HFFc6 (cell line): ENCODE results near the gene LINGO3. TPM values are rescaled to one million over a fixed set of nuclear protein-coding genes. Genes with fewer than 3 reads are reported as not detected.

Experiments used
- DNase-seq: peaks from one replicate; pipeline ENCODE4 v3.0.0-alpha.2; 2018
- H3K27ac Mint-ChIP-seq: 2 replicates; pipeline ENCODE4 v1.8.0; 2020; ENCODE audit warnings: mild to moderate bottlenecking, mixed read lengths
- H3K27me3 Mint-ChIP-seq: 2 replicates; pipeline ENCODE4 v1.8.0; 2021; ENCODE audit warnings: mild to moderate bottlenecking, moderate library complexity, mixed read lengths; ENCODE audit not compliant: insufficient read depth
- H3K36me3 Mint-ChIP-seq: 2 replicates; pipeline ENCODE4 v1.8.0; 2021; ENCODE audit warnings: low read depth, mixed read lengths
- H3K4me1 Mint-ChIP-seq: 2 replicates; pipeline ENCODE4 v1.8.0; 2020; ENCODE audit warnings: low read depth, mixed read lengths
- H3K4me3 Mint-ChIP-seq: 2 replicates; pipeline ENCODE4 v1.8.0; 2020; ENCODE audit warnings: mild to moderate bottlenecking, moderate library complexity, mixed read lengths
- H3K9me3 Mint-ChIP-seq: 2 replicates; pipeline ENCODE4 v1.8.0; 2020; ENCODE audit warnings: mild to moderate bottlenecking, mixed read lengths
- CTCF ChIP-seq: fragments of 200-600 bp; sonication (generic); IDR thresholded peaks from 2 replicates; pipeline ENCODE4 v1.5.0; 2021; ENCODE audit warnings: antibody characterized with exemption, mild to moderate bottlenecking
- total RNA-seq, 6 experiments: library from RNA; stranded (reverse); fragmentation: NEBNext Ultra II Directional; extraction: Animal tissue kit (Norgen Biotek cat#: 25700); gene quantifications; 2 replicates in 1 of 6; 3 replicates in 5 of 6; pipeline ENCODE4 v1.2.3, GENCODE V29; 2021

The LINGO3 gene
- total RNA-seq, 6 experiments from 2014 or later = not detected

DNA sequence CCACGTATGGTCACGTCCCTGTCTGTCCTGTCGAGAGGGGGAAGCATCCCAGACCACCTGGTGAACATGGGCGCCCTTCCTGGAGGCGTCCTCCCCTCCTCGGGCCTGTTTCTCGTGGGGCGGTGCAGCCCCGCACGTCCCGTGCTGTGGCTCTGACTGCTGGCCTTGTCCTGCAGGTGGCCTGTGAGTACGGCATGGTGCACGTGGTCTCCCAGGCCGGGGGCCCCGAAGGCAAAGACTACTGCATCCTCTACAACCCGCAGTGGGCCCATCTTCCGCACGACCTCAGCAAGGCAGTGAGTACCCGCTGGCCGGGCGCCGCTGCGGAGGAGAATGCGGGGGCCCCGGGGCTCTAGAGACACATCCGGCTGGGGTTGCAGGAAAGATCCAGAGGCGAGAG is 26.5 kb upstream of the LINGO3 start:
- Mint-ChIP-seq H3K27me3 (peaks cover 2% of the 10 kb centered on the region), H3K4me1 (peaks cover 10% of the 10 kb centered on the region), H3K27ac (no peak overlapping the region), H3K4me3 (no peak overlapping the region), H3K36me3 (peaks cover 11% of the 10 kb centered on the region), H3K9me3 (peaks cover 10% of the 10 kb centered on the region; the same call in 1 of the 2 replicates)
- no peak for DNase-seq
- no peak for TF ChIP-seq CTCF

DNA sequence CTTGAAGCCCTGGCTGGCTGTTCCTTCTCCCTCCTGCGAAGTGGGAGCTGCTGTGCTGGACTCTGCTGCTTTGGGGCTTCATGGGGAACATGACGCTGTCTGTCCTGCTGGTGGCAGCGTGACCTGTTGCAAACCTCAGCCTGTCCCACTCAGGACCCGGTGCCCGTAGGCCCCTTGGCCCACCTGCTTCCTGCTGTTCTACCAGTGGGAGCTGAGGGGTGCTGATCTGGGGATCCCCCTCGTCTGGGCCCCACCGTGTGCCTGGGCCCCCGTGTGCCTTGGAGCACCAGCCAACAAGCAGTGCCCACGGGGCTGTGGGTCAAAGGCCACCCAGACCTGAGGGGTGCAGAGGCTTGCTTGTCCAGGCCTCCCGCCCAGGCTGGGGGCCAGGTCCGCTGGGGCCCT is 25.9 kb upstream of the LINGO3 start:
- H3K27ac Mint-ChIP-seq = no peak overlapping the region; the same call in 1 of the 2 replicates
- H3K27me3 Mint-ChIP-seq = peaks cover 4% of the 10 kb centered on the region
- H3K4me3 Mint-ChIP-seq = no peak overlapping the region
- DNase-seq = no peak
- H3K4me1 Mint-ChIP-seq = peaks cover 14% of the 10 kb centered on the region
- no peak; the same call in 1 of the 2 replicates for TF ChIP-seq CTCF
- H3K9me3 Mint-ChIP-seq = peaks cover 10% of the 10 kb centered on the region; the same call in 1 of the 2 replicates
- peaks cover 16% of the 10 kb centered on the region for H3K36me3 Mint-ChIP-seq

- H3K36me3 Mint-ChIP-seq = peaks cover 19% of the 10 kb centered on the region
Observed at GRCh38 chr19:2333027-2333806, 25.3 kb upstream of the LINGO3 start.

GRCh38 chr19:2332341-2333026 is 24.5 kb upstream of the LINGO3 start:
- Mint-ChIP-seq H3K9me3 (peaks cover 10% of the 10 kb centered on the region; the same call in 1 of the 2 replicates), H3K4me3 (no peak overlapping the region), H3K36me3 (peaks cover 25% of the 10 kb centered on the region), H3K4me1 (peaks cover 18% of the 10 kb centered on the region), H3K27me3 (peaks cover 10% of the 10 kb centered on the region), H3K27ac (no peak overlapping the region)
- DNase-seq = no peak
- no peak for TF ChIP-seq CTCF

More at GRCh38 chr19:2333027-2333806, 25.3 kb upstream of the LINGO3 start:
- Mint-ChIP-seq H3K9me3 (peaks cover 10% of the 10 kb centered on the region; the same call in 1 of the 2 replicates), H3K27me3 (peaks cover 6% of the 10 kb centered on the region), H3K27ac (no peak overlapping the region; the same call in 1 of the 2 replicates), H3K4me3 (no peak overlapping the region), H3K4me1 (peaks cover 14% of the 10 kb centered on the region)
- no peak for TF ChIP-seq CTCF
- no peak for DNase-seq

GRCh38 chr19:2331601-2332246 is 23.8 kb upstream of the LINGO3 start:
- H3K4me1 Mint-ChIP-seq = peaks cover 26% of the 10 kb centered on the region
- TF ChIP-seq CTCF = no peak
- H3K27me3 Mint-ChIP-seq = peaks cover 10% of the 10 kb centered on the region
- H3K27ac Mint-ChIP-seq = no peak overlapping the region
- DNase-seq = no peak
- H3K9me3 Mint-ChIP-seq = peaks cover 10% of the 10 kb centered on the region; the same call in 1 of the 2 replicates
- H3K36me3 Mint-ChIP-seq = peaks cover 29% of the 10 kb centered on the region
- no peak overlapping the region for H3K4me3 Mint-ChIP-seq
